Peyer's patch (tissue), 4 donors: ENCODE data around the gene FILIP1.

Experiments
- CTCF ChIP-seq, 6 experiments: fragments of 450-650 bp in 4 of 6; fragments of 200-600 bp in 2 of 6; sonication (generic) in 1 of 6; IDR thresholded peaks; one replicate each; pipeline ENCODE4 v1.5.1; 2017 to 2019; ENCODE audit warnings: antibody characterized with exemption in 6 of 6, mild to moderate bottlenecking in 3 of 6, moderate library complexity in 1 of 6
- POLR2A ChIP-seq, 2 donors: fragments of 450-650 bp; IDR thresholded peaks; one replicate each; pipeline ENCODE4 v1.5.1; 2017; ENCODE audit warnings: antibody characterized with exemption in 2 of 2, mild to moderate bottlenecking in 2 of 2, moderate library complexity in 2 of 2

- TF ChIP-seq CTCF (IDR thresholded peaks at IDR 0.05) = no peak
- no peak for TF ChIP-seq POLR2A (IDR thresholded peaks at IDR 0.05)
These were observed 191.3 kb downstream of the FILIP1 start for GRCh38 chr6:75302280-75302679.
